Natural killer cell treated with Interleukin-12 subunit alpha and Interleukin-12 subunit beta and Interleukin-15 and Interleukin-18, amount 100 ng/mL, for 72 hours (primary cell): Measurements from ENCODE around the gene RIN3. TPM values are rescaled to one million over a fixed set of nuclear protein-coding genes. Genes with fewer than 3 reads are reported as not detected.
"Not testable (repeated sequence)": the region's sequence is repeated elsewhere in the genome, so short reads cannot be mapped to it uniquely, and the experiment has no call there.

Experiments
- ATAC-seq, 2 donors: fragments of 150-1000 bp; cut with Tn5 transposase in 1 of 2; sonication (Bioruptor Pico), chemical (Tn5 transposase) in 1 of 2; 2 replicates each; pipeline ENCODE4 v1.10.0; 2021
- DNase-seq: peaks from one replicate; pipeline ENCODE4 v3.0.0; 2022; ENCODE audit warnings: low spot score
- H3K27ac Mint-ChIP-seq, 2 donors: 1 replicate in 1 of 2; 2 replicates in 1 of 2; pipeline ENCODE4 v1.8.0; 2022; ENCODE audit warnings: mixed read lengths in 2 of 2, mild to moderate bottlenecking in 1 of 2, moderate library complexity in 1 of 2
- H3K27me3 Mint-ChIP-seq, 2 donors: 1 replicate in 1 of 2; 2 replicates in 1 of 2; pipeline ENCODE4 v1.8.0; 2022; ENCODE audit warnings: mixed read lengths in 2 of 2
- H3K36me3 Mint-ChIP-seq: one replicate; pipeline ENCODE4 v1.8.0; 2022; ENCODE audit warnings: mixed read lengths
- H3K4me1 Mint-ChIP-seq, 2 donors: 1 replicate in 1 of 2; 2 replicates in 1 of 2; pipeline ENCODE4 v1.8.0; 2022; ENCODE audit warnings: low read depth in 2 of 2, mixed read lengths in 2 of 2, mild to moderate bottlenecking in 1 of 2
- H3K4me3 Mint-ChIP-seq: one replicate; pipeline ENCODE4 v1.8.0; 2022; ENCODE audit warnings: mixed read lengths
- H3K9me3 Mint-ChIP-seq: 2 replicates; pipeline ENCODE4 v1.8.0; 2022; ENCODE audit warnings: mixed read lengths
- total RNA-seq, 2 donors: library from RNA; stranded (reverse); gene quantifications; one replicate each; pipeline ENCODE4 v1.2.3, GENCODE V29; 2022

RIN3 gene
- total RNA-seq, 2 donors from 2014 or later, result 151 to 202 TPM

- no peaks in the 10 kb centered on the region for H3K9me3 Mint-ChIP-seq
- no peaks in the 10 kb centered on the region for H3K27me3 Mint-ChIP-seq
- peaks cover 73 to 81% of the 10 kb centered on the region in 2 donors for H3K4me1 Mint-ChIP-seq
- H3K4me3 Mint-ChIP-seq, result peak overlapping the region; percentile 65
- DNase-seq, result no peak
- ATAC-seq, result no peak
- H3K36me3 Mint-ChIP-seq, result peaks cover 35% of the 10 kb centered on the region
- H3K27ac Mint-ChIP-seq, result peak overlapping the region; percentile 73 to 95
These were observed 152.7 kb downstream of the RIN3 start for GRCh38 chr14:92666251-92666650.

GRCh38 chr14:92668276-92668973, 154.8 kb downstream of the RIN3 start:
- no peak for DNase-seq
- ATAC-seq, result no peak
- Mint-ChIP-seq H3K4me3 (peak overlapping the region; percentile 27), H3K27ac (peak overlapping the region; percentile 66 to 86), H3K27me3 (no peaks in the 10 kb centered on the region), H3K4me1 (peaks cover 58 to 74% of the 10 kb centered on the region in 2 donors), H3K36me3 (peaks cover 23% of the 10 kb centered on the region), H3K9me3 (no peaks in the 10 kb centered on the region)

DNA sequence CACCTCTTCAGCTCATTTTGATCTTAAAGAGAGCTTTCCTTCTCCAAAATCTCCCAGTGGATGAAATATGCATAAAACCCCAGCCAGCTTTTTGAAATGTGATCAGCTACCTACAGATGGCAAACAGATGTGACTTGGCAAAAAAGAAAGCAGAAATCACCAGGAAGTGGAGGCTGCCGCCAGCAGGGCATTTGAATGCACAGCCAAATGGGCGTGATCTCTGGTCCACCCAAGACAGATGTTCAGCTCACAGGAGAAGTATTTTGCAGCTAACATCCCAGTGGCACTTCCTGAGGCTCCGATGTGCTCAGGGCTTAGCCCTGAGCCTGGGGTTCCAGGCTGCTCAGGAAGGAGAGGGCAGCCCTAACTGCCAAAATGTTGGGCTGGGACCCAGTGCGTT, 156.6 kb downstream of the RIN3 start:
- no peaks in the 10 kb centered on the region for H3K9me3 Mint-ChIP-seq
- DNase-seq (no peak), ATAC-seq (no peak)
- H3K36me3 Mint-ChIP-seq, result peaks cover 16% of the 10 kb centered on the region
- H3K4me1 Mint-ChIP-seq, result peaks cover 56 to 70% of the 10 kb centered on the region in 2 donors
- H3K27ac Mint-ChIP-seq, result peak overlapping the region; percentile 66 to 86
- no peaks in the 10 kb centered on the region for H3K27me3 Mint-ChIP-seq
- H3K4me3 Mint-ChIP-seq, result peak overlapping the region; percentile 38

GRCh38 chr14:92670643-92671366, 157.2 kb downstream of the RIN3 start:
- Mint-ChIP-seq H3K4me3 (no peak overlapping the region), H3K27me3 (no peaks in the 10 kb centered on the region), H3K9me3 (no peaks in the 10 kb centered on the region), H3K27ac (peak overlapping the region; percentile 66 to 86), H3K4me1 (peaks cover 56 to 68% of the 10 kb centered on the region in 2 donors), H3K36me3 (peaks cover 19% of the 10 kb centered on the region)
- DNase-seq (no peak), ATAC-seq (peak in 1 of 2 donors; percentile 51)

DNA sequence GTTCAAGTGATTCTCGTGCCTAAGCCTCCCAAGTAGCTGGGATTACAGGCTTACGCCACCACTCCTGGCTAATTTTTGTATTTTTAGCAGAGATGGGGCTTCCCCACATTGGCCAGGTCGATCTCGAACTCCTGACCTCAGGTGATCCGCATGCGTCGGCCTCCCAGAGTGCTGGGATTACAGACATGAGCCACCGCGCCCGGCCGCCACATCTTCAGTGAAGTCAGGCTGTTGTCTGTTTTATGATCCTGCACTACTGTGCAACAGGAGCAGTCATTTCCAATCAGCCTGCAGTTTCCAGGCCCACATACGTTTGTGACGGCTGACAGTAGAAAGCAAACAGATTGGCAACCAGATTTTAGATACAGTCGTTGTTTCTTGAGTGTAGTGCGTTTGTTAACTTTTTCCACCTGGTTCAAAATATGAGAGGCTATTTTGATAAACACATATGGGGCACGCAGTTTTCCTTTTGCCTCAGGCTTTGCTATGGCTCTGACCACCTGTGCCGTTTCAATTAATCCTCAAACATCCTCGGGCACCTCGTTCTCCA, 160.1 kb downstream of the RIN3 start:
- no peak for DNase-seq
- no peaks in the 10 kb centered on the region for H3K9me3 Mint-ChIP-seq
- H3K4me3 Mint-ChIP-seq, result no peak overlapping the region
- H3K4me1 Mint-ChIP-seq, result peaks cover 62 to 74% of the 10 kb centered on the region in 2 donors
- H3K27ac Mint-ChIP-seq, result peak overlapping the region; percentile 16 to 62
- no peak for ATAC-seq
- H3K36me3 Mint-ChIP-seq, result peaks cover 31% of the 10 kb centered on the region
- no peaks in the 10 kb centered on the region for H3K27me3 Mint-ChIP-seq

DNA sequence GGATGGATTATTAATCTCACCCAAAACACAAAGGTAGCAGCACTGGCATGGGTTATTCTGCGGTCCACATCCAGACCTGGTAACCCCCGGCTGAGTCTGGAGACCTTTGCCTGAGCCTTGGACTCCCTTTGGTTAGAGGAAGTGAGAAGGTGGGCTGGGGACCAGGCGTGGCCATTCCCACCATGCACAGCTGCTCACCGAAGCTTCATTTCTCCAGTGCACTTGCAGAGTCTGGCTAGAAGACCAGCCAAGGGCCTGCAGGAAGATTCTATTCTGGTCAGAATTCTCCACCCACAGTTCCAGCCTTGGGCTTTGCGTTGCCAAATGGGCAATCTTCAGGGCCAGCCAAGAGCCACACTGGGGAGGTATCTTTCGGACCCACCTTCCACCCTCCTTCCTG, 161.8 kb downstream of the RIN3 start:
- no peak for DNase-seq
- Mint-ChIP-seq H3K4me3 (peak overlapping the region; percentile 19), H3K36me3 (peaks cover 25% of the 10 kb centered on the region), H3K27me3 (no peaks in the 10 kb centered on the region), H3K9me3 (no peaks in the 10 kb centered on the region), H3K4me1 (peaks cover 45 to 68% of the 10 kb centered on the region in 2 donors), H3K27ac (peak overlapping the region; percentile 57 to 86)
- ATAC-seq, result no peak

DNA sequence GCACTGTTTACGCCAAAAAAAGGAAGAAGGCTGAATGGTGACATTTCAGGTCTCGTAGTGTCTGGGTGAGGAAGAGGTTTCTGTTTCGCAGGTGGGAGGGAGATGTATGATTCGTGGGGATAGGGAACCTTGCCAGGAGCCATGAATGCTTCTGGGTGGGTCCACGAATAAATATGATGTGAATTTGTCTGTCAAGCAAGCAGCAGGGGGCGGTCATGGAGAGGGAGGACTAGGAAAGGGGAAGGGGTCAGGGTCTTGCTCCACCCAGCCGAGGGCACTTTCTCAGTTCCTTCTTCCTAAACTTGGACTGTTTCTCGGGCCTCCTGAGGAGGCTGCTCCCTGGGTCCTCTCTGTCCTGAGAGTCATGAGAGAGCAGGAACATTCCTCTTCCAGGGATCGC, 162.4 kb downstream of the RIN3 start:
- Mint-ChIP-seq H3K27ac (peak overlapping the region; percentile 57 to 86), H3K4me3 (peak overlapping the region; percentile 19), H3K27me3 (no peaks in the 10 kb centered on the region), H3K4me1 (peaks cover 47 to 64% of the 10 kb centered on the region in 2 donors), H3K9me3 (no peaks in the 10 kb centered on the region), H3K36me3 (peaks cover 25% of the 10 kb centered on the region)
- ATAC-seq, result no peak
- no peak for DNase-seq

GRCh38 chr14:92676403-92677086, 163.0 kb downstream of the RIN3 start:
- H3K4me3 Mint-ChIP-seq, result no peak overlapping the region
- H3K9me3 Mint-ChIP-seq, result no peaks in the 10 kb centered on the region
- H3K36me3 Mint-ChIP-seq, result peaks cover 29% of the 10 kb centered on the region
- H3K27ac Mint-ChIP-seq, result peak overlapping the region; percentile 57 to 86
- DNase-seq (no peak), ATAC-seq (no peak)
- H3K27me3 Mint-ChIP-seq, result no peaks in the 10 kb centered on the region
- H3K4me1 Mint-ChIP-seq, result peaks cover 53 to 66% of the 10 kb centered on the region in 2 donors

GRCh38 chr14:92677087-92677668, 163.6 kb downstream of the RIN3 start:
- Mint-ChIP-seq H3K27ac (peak overlapping the region; percentile 57 to 86), H3K4me1 (peaks cover 53 to 63% of the 10 kb centered on the region in 2 donors)

DNA sequence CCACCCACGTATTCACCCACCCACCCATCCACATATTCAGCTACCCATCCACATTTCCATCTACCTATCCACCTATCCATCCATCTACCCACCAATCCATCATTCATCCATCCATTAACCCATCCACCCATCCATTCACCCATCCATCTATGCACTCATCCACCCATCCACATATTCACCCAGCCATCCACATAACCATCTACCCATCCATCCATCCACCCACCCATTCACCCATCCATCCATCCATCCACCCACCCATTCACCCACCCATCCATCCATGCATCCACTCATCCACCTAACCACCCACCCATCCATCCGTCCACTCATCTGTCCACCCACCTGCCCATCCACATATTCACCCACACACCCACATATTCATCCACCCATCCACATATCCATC, 164.4 kb downstream of the RIN3 start:
- no peak overlapping the region for H3K4me3 Mint-ChIP-seq
- no peaks in the 10 kb centered on the region for H3K9me3 Mint-ChIP-seq
- DNase-seq, result no peak
- H3K4me1 Mint-ChIP-seq, result peaks cover 49 to 56% of the 10 kb centered on the region in 2 donors
- H3K27me3 Mint-ChIP-seq, result no peaks in the 10 kb centered on the region
- peaks cover 25% of the 10 kb centered on the region for H3K36me3 Mint-ChIP-seq
- peak overlapping the region; percentile 57 to 73 for H3K27ac Mint-ChIP-seq
- ATAC-seq, result no peak

More at GRCh38 chr14:92677087-92677668, 163.6 kb downstream of the RIN3 start:
- H3K36me3 Mint-ChIP-seq, result peaks cover 29% of the 10 kb centered on the region
- no peak for DNase-seq
- H3K27me3 Mint-ChIP-seq, result no peaks in the 10 kb centered on the region
- ATAC-seq, result peak; percentile 70 to 77
- no peak overlapping the region for H3K4me3 Mint-ChIP-seq
- H3K9me3 Mint-ChIP-seq, result no peaks in the 10 kb centered on the region

GRCh38 chr14:92678766-92679165, 165.2 kb downstream of the RIN3 start:
- Mint-ChIP-seq H3K4me3 (no peak overlapping the region), H3K9me3 (no peaks in the 10 kb centered on the region), H3K4me1 (peaks cover 46 to 56% of the 10 kb centered on the region in 2 donors), H3K36me3 (peaks cover 25% of the 10 kb centered on the region), H3K27ac (peak overlapping the region in 1 of 2 donors; percentile 73), H3K27me3 (no peaks in the 10 kb centered on the region)
- ATAC-seq (no peak), DNase-seq (no peak)

GRCh38 chr14:92679246-92679645, 165.7 kb downstream of the RIN3 start:
- ATAC-seq, result no peak

DNA sequence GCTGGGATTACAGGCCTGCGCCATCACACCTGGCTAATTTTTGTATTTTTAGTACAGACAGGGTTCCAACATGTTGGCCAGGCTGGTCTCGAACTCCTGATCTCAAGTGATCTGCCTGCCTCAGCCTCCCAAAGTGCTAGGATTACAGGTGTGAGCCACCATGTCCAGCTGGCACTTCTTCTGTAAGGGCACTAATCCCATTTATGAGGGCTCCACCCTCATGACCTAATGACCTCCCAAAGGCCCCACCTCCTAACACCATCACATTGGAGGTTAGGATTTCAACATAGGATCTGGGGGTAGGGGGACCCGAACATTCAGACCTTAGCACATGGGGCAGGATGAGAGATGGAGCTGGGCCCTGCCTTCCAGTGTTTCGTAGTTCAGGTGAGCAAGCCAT, 166.7 kb downstream of the RIN3 start:
- not testable (repeated sequence) for H3K9me3 Mint-ChIP-seq, ATAC-seq, H3K4me3 Mint-ChIP-seq, H3K27me3 Mint-ChIP-seq, DNase-seq
- peaks cover 41 to 49% of the 10 kb centered on the region in 2 donors for H3K4me1 Mint-ChIP-seq
- peaks cover 25% of the 10 kb centered on the region for H3K36me3 Mint-ChIP-seq
- H3K27ac Mint-ChIP-seq, result peak overlapping the region; percentile 37 to 39

More at GRCh38 chr14:92679246-92679645, 165.7 kb downstream of the RIN3 start:
- Mint-ChIP-seq H3K36me3 (peaks cover 25% of the 10 kb centered on the region), H3K27me3 (no peaks in the 10 kb centered on the region), H3K27ac (peak overlapping the region; percentile 37 to 73), H3K4me1 (peaks cover 41 to 53% of the 10 kb centered on the region in 2 donors), H3K4me3 (no peak overlapping the region), H3K9me3 (no peaks in the 10 kb centered on the region)
- DNase-seq, result no peak
